ENCODE results near the gene SAMD9.
"Not testable (repeated sequence)": the region's sequence is repeated elsewhere in the genome, so short reads cannot be mapped to it uniquely, and the experiment has no call there.

SAMD9 gene

DNA sequence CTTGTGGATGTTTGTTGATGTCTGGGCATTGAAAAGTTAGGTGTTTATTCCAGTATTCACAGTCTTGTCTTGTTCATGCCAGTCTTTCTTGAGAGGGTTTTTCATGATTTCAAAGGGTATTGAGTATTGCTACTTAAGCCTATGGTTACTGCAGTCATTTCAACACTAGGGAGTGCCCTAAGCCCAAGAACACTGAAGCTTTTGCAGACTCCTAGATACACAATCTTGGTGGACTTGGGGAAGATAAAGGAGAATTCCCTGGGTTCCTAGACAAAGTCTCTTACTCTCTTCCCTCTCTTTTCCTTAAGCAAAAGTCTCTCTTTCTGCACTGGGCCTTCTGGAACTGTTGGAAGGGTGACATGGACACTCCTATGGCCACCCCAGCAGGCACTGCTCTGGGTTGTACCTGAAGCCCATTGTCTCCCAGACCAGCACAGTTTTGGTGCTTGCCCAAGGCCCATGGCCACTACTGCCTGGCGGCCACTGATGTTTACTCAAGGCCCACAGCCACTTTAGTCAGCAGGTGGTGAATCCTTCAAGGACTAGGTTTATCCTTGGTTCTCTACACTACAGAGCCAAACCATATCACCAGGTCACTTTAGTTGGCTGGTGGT lies 24.9 kb downstream of the SAMD9 start:
- peak; percentile 54 for TF ChIP-seq CTCF (IDR thresholded peaks at IDR 0.05; ENCODE audit: extremely low read depth, insufficient read depth, missing control alignments)
- in situ Hi-C loops (cut with MboI; ENCODE audit: low pct_unique_long_range_greater_than_20kb, low sequenced_read_pairs, unreplicated experiment), result loop anchor here (10.0 kb wide), 1 partner anchor 142 kb away; the partner anchor contains the start of gene VPS50
- DNase-seq (ENCODE audit: low spot score), result peak; percentile 17

GRCh38 chr7:93073357-93073756 lies 44.4 kb downstream of the SAMD9 start:
- in situ Hi-C loops (cut with MboI; ENCODE audit: low pct_unique_long_range_greater_than_20kb, low sequenced_read_pairs, unreplicated experiment), result loop anchor here (25.0 kb wide), 1 partner anchor 236 kb away; the partner anchor contains the start of gene CDK6
- DNase-seq (ENCODE audit: low spot score), result not testable (repeated sequence)

GRCh38 chr7:93062599-93062998 lies 55.2 kb downstream of the SAMD9 start:
- no peak for DNase-seq (ENCODE audit: low spot score)
- in situ Hi-C loops (cut with MboI; ENCODE audit: low pct_unique_long_range_greater_than_20kb, low sequenced_read_pairs, unreplicated experiment), result loop anchor here (25.0 kb wide), 1 partner anchor 225 kb away; the partner anchor contains the start of gene CDK6
- no peak for TF ChIP-seq CTCF (IDR thresholded peaks at IDR 0.05; ENCODE audit: extremely low read depth, insufficient read depth, missing control alignments)

DNA sequence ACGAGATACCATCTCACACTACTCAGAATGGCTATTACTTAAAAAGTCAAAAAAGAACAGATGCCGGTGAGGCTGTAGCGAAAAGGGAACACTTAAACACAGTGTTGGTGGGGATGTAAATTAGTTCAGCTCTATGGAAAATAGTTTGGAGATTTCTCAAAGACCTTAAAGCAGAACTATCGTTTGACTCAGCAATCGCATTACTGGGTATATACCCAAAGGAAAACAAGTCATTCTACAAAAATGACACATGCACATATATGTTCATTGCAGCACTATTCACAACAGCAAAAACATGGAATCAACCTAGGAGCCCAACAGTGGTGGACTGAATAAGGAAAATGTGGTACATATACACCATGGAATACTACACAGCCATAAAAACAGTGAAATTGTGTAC lies 56.9 kb downstream of the SAMD9 start:
- in situ Hi-C loops (cut with MboI; ENCODE audit: low pct_unique_long_range_greater_than_20kb, low sequenced_read_pairs, unreplicated experiment), result loop anchor here (25.0 kb wide), 1 partner anchor 224 kb away; the partner anchor contains the start of gene CDK6

GRCh38 chr7:93060025-93060424 lies 57.8 kb downstream of the SAMD9 start:
- no peak for TF ChIP-seq CTCF (IDR thresholded peaks at IDR 0.05; ENCODE audit: extremely low read depth, insufficient read depth, missing control alignments)
- in situ Hi-C loops (cut with MboI; ENCODE audit: low pct_unique_long_range_greater_than_20kb, low sequenced_read_pairs, unreplicated experiment), result loop anchor here (25.0 kb wide), 1 partner anchor 223 kb away; the partner anchor contains the start of gene CDK6
- no peak for DNase-seq (ENCODE audit: low spot score)

More for the DNA sequence above, 56.9 kb downstream of the SAMD9 start:
- DNase-seq (ENCODE audit: low spot score), result no peak
- no peak for TF ChIP-seq CTCF (IDR thresholded peaks at IDR 0.05; ENCODE audit: extremely low read depth, insufficient read depth, missing control alignments)

GRCh38 chr7:93056621-93057020 lies 61.2 kb downstream of the SAMD9 start:
- in situ Hi-C loops (cut with MboI; ENCODE audit: low pct_unique_long_range_greater_than_20kb, low sequenced_read_pairs, unreplicated experiment), result loop anchor here (5.0 to 25.0 kb wide), 3 partner anchors 219 to 434 kb away; partner anchors contain the start of gene CDK6
- not testable (repeated sequence) for DNase-seq (ENCODE audit: low spot score)

DNA sequence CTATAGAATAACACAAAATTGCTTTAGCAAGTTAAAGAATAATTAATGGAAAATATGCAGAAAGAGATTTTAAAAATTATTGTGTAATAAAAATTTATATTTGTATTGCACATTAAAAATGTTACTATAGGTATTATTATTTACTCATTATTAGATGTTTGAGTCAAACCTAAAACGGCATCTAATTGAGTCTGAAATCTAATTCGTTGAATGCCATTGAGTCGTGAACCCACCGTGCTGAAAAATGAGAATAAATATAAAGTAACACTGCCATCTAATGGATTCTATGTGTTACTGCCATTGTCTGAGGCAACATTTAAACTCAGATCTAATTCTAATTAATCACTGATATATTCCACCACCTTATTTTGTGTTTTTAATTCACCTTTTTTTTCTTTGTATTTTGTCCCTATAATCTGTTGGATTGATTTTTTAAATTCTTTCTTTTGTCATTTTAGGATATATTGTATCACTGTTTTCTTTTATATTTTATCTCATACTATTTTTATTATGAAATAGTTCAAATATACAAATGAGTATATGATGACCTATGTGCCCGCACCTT lies 62.2 kb downstream of the SAMD9 start:
- peak; percentile 62 for DNase-seq (ENCODE audit: low spot score)
- in situ Hi-C loops (cut with MboI; ENCODE audit: low pct_unique_long_range_greater_than_20kb, low sequenced_read_pairs, unreplicated experiment), result loop anchor here (5.0 to 25.0 kb wide), 3 partner anchors 218 to 433 kb away; partner anchors contain the start of gene CDK6
- peak; percentile 58 for TF ChIP-seq CTCF (IDR thresholded peaks at IDR 0.05; ENCODE audit: extremely low read depth, insufficient read depth, missing control alignments)

All from GM13977 (cell line).